ENCODE results near the gene ADGRB2.

ADGRB2 gene

GRCh38 chr1:31748365-31748764 lies 15.8 kb downstream of the ADGRB2 start:
- no peak for DNase-seq

- no peak for DNase-seq
Observed at GRCh38 chr1:31747304-31747703, 16.8 kb downstream of the ADGRB2 start.

DNA sequence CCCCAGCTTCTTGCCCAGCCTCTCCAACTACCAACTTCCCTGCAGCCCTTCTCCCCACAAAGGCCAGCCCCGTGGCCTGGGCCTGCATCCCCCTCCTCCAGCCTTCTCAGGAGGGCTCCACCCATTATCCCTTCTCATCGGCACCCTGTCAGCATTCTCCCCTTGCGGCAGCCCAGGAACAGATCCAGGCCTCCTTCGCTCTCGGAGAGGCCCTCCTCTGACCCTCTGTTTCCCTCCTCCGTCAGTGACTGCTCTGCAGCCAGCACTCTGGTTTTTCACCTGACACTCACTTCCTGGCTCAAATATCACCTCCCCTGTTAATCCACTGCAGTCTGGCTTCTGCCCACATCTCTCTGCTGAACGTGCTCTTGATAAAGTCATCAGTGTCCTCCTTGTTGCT lies 17.5 kb downstream of the ADGRB2 start:
- no peak for DNase-seq

DNA sequence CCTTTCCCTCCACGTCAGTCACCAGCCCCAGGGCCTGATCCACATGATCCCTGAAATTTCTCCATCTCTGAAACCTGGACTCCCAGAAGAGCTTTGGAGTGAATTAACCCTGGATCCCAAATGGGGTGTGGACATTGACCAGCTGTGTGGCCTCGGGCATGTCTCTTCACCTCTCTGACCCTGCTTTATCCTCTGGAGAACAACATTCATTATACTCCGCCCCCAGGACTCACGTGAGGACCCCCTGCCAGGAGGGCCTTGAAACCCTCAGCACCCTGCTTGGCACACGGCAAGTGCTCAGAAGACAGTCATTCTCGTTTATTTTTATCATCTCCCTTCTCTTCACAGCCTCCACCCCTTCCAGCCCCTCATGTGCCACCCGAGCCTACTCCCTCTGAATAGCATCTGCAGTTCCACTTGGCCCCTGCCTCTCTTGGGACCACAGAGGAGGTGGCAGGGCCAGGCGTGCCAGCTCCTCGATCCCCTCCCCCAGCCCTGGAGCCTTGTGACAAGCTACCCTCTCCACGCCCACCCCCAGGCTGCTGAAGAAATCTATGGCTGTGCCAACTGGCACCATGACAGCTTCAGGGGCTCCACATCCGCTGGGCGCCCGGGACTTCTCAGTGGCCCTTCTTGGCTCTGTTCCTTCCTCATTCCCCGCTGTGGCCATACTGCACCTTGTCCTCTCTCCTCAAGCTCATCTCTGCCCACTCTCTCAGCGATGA lies 18.0 kb downstream of the ADGRB2 start:
- no peak for DNase-seq

DNA sequence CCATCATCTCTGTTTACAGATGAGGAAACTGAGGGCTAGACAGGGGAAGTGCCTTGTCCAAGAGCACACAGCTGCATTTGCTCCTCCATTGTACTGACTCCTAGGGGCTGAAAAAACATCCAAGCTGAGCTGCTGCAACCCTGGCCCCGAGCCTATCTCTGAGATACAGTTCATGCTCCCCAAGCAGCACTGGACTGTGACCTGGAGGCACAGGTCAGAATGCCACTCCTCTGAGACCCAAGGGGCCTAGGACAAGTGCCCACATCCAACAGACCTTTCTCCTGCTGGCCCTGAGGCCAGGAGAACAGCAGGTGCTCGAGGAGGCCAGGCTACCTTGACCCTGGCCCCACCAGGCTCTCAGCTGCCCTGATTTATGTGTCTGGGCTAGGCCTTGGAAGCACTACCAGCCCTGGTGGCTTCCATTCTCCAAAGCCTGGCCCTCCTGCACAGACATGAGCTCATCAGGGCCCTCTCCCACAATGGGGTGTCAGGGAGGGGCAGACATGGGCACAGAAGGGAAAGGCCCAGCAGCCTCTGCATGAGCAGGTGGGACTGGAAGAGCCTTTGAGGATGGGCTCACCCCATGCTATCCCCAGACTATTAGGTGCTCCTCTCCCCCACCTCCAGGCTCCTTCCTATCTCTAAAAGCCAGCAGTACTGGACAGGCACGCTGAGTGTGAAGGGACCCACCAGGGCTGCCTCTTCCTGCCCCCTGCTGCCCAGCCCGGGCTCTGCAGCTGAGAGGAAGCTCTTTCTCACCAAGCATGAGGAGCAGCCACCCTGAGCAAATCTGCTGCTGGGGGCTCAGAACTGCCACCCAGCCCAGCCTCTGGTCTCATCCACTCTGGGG lies 18.8 kb downstream of the ADGRB2 start:
- peak; percentile 79 for DNase-seq

DNA sequence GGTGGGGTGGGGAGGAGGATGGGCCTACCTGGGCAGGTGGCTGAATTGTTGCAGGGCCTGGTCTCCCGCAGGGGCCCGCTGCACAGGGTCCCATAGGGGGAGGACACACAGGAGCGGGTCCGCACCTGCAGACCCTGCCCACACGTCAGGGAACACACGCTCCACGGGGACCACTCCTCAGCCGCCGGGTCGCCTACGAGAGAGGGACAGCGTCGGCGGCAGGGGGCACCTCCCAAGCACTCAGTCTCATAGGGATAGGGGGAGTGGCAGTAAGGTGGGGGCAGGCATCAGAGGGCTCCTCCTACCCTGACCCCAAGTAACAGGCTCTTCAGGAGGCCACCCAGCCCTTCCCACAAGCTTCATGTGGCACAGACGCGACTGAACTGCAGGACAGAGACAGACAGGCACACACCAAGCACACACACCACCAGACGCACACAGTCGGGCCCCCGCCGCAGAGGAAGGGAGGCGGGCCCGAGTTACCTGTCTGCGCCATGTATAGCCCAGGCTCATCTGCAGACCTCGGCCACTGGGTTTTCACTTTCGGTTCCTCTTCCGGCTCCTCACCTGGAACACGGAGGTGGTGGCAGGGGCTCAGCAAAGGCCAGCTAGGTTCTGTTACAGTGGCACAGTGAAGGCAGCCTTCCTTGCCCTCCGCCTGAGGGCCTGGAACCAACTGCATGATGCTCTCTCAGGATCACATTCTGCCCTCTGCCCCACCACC lies 19.8 kb downstream of the ADGRB2 start:
- no peak for DNase-seq

GRCh38 chr1:31742462-31743212 lies 21.5 kb downstream of the ADGRB2 start:
- DNase-seq, result no peak

GRCh38 chr1:31739346-31739745 lies 24.8 kb downstream of the ADGRB2 start:
- DNase-seq, result peak; percentile 62

DNA sequence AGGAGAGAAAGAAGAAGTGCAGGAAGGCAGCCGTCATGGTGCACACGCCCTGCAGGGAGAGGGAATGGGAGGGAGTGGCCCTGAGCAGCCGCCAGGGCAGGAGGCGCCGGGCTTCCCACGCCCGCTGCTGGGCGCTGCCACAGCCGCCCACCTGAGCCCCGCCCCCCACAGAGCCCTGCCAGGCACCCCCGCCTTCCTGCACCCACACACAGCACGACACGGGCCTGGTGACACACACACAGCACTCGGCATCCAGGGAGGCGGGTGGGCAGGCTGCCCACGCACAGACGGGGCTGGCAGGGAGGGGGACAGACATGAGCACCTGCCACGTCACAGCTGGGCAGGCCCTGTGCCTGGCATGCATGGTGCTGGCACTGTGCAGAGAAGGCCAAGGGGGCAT lies 27.5 kb downstream of the ADGRB2 start:
- no peak for DNase-seq

DNA sequence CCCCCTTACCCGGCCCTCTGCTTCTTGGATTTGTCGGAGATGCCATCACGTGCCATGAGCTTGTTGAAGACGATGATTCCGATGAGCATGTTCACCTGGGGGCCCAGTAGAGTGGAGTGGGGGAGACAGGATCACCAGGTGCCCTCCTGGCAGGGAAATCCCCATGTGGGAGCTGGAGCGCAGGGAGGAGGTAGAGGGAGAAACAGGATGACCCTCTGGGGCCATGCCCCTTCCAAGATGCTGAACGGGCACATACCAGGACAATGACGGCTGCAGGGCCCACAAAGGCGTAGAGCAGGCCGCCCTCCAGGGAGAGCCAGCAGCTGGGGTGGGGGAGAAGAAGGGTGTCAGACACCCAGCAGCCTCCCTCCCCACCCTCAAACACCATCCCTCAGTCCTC lies 28.6 kb downstream of the ADGRB2 start:
- DNase-seq, result no peak

- no peak for DNase-seq
Observed at GRCh38 chr1:31734582-31735107, 29.5 kb downstream of the ADGRB2 start.

GRCh38 chr1:31733389-31734219 lies 30.5 kb downstream of the ADGRB2 start:
- no peak for DNase-seq

DNA sequence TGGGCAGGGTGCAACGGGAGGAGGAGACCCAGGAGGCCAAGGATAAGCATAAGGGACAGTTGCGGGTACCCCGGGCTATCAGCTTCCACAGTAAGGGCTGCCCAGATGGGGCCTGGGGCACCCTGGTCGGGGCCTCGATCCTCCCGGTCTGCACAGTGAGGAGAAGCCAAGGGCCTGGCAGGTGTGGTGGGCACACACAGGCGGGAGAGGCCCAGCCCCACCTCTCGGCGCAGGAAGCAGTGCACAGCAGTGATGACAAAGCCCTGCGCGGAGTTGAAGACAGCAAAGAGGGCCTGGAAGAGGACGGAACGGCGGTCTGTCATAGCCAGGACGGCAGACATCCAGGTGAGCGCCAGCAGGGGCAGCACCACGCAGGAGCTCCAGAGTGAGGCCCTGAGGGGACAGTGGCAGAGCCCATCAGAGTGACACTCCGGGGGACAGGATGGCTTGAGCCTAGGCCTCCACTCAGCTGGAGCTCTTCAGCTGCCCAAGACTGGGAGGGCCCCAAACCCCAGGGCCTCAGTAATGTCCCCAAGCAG lies 31.3 kb downstream of the ADGRB2 start:
- DNase-seq, result no peak

DNA sequence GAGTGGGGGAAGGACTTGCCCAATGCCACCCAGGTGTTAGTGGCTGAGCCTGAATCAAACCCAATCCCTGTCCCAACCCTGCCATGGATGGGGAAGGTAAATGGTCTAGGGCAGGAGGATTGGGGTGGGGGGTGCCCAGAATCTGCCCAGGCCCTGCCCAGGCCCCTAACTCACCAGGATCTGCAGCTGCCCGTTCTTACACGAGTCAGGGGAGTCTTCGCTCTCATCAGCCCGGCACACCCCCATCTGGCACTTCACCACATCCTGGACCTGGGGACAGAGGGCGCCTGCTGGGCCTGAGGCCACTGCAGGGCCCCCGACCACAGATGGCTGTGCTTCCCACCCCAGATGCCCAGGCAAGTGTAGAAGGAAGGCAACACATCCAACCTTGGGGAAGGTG lies 31.8 kb downstream of the ADGRB2 start:
- DNase-seq, result no peak

DNA sequence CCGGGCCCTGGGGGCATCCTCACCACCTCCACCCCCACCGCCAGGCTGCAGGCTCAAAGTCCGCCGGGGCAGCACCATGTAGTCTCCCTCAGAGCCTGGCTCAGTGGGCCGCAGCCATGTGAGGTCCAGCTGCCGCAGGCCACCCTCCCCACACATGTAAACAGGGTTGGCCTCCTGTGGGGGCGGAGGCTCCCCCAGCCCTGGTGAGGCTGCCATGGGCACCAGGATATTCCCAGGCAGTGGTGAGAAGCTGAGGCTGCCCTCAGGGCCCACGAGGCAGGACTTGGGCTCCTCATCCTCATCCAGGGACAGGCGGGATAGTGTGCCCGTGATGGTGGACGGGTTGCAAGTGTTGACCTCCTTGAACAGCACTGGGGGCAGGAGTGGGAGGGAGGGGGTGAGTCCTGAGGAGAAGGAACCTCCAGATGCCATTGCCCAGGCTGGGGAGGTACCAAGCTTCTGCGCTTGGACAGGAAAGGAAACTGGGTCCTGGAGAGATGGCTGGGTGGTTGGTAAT lies 33.0 kb downstream of the ADGRB2 start:
- no peak for DNase-seq

DNA sequence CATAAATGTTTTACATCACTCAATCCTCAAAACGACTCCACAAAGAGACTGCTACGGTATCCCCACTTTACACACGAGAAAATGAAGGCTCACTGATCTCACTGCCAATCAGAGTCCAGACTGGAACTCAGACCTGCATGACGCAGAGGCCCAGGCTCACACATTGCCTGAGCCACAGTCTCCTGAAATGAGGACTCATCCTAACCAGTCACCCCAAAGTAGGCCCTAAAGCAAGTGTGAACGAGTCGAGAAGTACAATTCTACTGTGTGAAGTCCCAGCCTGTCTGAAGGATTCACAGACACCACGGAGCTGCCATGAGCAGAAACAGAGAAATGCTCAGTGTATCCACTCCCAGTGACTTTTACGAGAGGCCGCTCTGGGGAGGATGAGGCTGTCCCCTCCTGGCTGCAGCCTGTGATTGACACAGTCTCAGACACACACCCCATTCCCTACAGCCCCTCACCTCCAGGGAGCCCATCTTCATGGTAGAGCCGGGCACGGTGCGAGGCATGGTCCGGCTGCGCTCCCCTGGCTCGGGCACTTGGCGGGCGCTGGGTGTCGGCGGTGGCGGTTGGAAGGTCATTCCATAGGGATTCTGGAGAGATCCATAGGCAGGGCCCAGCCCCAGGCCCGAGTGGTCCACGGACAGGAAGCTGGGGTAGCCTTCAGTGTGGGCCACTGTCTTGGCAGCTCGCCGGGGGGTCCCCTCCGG lies 33.6 kb downstream of the ADGRB2 start:
- DNase-seq, result no peak

- no peak for DNase-seq
Observed at GRCh38 chr1:31727849-31728248, 36.3 kb downstream of the ADGRB2 start.

DNA sequence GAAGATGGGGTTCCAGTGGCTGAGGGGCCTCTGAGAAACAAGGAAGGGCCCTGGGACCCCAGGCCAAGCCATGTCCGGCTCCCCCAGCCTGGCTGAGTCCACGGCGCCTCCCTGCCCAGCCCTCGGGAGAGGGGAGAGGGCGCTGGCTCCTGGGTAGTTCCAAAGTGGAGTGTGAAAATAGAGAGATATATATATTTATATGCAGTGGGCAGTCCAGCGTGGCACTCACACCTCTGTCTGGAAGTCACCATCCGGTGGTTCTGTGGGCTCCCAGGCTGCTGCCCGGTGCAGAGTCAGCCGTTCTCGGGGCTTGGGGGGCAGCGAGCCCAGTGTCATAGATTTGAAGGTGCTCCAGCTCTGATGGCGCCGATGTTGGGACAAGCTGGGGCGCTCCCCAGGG lies 36.9 kb downstream of the ADGRB2 start:
- no peak for DNase-seq

GRCh38 chr1:31726715-31727114 lies 37.4 kb downstream of the ADGRB2 start:
- no peak for DNase-seq

GRCh38 chr1:31725777-31726535 lies 38.2 kb downstream of the ADGRB2 start:
- DNase-seq, result no peak

All from stimulated activated CD8-positive, alpha-beta memory T cell treated with anti-CD3 and anti-CD28 coated beads, Interleukin-4, amount 100 ng/mL, for 48 hours (primary cell).